ENCODE measurements around the gene HGD.

DNA sequence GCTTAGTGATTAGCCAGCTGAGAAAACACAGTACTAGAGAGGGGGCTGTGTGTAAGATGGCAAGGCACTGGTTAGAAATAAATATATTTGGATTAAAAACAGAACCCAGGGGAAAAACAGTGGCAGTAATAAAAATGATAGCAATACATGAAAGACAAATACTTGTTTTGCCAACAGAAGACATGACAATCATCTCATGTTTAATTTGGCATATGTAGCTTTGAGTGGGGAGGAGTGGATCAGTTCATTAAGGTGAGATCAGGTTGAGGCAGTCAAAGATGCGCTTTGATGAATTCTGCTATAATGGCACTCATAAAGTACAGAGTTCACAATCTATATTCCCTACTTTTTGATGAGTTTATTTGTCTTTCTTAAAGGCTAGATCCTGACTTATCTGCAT, 3.4 kb upstream of the HGD start:
- TF ChIP-seq, protein P1, sequence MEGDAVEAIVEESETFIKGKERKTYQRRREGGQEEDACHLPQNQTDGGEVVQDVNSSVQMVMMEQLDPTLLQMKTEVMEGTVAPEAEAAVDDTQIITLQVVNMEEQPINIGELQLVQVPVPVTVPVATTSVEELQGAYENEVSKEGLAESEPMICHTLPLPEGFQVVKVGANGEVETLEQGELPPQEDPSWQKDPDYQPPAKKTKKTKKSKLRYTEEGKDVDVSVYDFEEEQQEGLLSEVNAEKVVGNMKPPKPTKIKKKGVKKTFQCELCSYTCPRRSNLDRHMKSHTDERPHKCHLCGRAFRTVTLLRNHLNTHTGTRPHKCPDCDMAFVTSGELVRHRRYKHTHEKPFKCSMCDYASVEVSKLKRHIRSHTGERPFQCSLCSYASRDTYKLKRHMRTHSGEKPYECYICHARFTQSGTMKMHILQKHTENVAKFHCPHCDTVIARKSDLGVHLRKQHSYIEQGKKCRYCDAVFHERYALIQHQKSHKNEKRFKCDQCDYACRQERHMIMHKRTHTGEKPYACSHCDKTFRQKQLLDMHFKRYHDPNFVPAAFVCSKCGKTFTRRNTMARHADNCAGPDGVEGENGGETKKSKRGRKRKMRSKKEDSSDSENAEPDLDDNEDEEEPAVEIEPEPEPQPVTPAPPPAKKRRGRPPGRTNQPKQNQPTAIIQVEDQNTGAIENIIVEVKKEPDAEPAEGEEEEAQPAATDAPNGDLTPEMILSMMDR (IDR thresholded peaks at IDR 0.05) = no peak
- no peak for TF ChIP-seq POLR2A (IDR thresholded peaks at IDR 0.05)
